AG04450 (cell line): ENCODE results near the gene BCL2L1. TPM values are rescaled to one million over a fixed set of nuclear protein-coding genes. Genes with fewer than 3 reads are reported as not detected.

Experiments used
- CTCF ChIA-PET: fragments of 300-600, 350-600 bp; formaldehyde crosslinking; extraction: SDS; loops from one replicate; lab custom pipeline; 2022; ENCODE audit warnings: antibody characterized with exemption, inconsistent platforms; lab: Charles Lee
- POLR2A ChIA-PET: fragments of 350-600 bp; formaldehyde crosslinking; extraction: SDS; loops from one replicate; lab custom pipeline; 2021; ENCODE audit warnings: antibody characterized with exemption, inconsistent platforms; lab: Yijun Ruan, JAX
- DNase-seq: peaks from one replicate; pipeline ENCODE4 v3.0.0-alpha.2; 2011; ENCODE audit warnings: low read depth, low spot score
- H3K27ac ChIP-seq: one replicate; pipeline ENCODE4 v1.5.1; 2012; ENCODE audit warnings: low read depth, low read length, control low read depth
- H3K27me3 ChIP-seq: one replicate; pipeline ENCODE4 v1.6.0; 2012; ENCODE audit warnings: low read length; ENCODE audit not compliant: control insufficient read depth, insufficient read depth
- H3K4me3 ChIP-seq: 2 replicates; pipeline ENCODE4 v1.5.1; 2011; ENCODE audit warnings: mild to moderate bottlenecking, low read depth, low read length, control low read depth
- H3K9me3 ChIP-seq: 2 replicates; pipeline ENCODE4 v1.5.1; 2012; ENCODE audit warnings: low read length; ENCODE audit not compliant: control insufficient read depth, insufficient read depth
- polyA plus RNA-seq: library from polyadenylated mRNA; depleted of rRNA; stranded (reverse); fragments of >200 nt; gene quantifications from 2 replicates; pipeline ENCODE4 v1.2.3, GENCODE V29; 2011
- TF ChIP-seq, protein P1 (sequence below): IDR thresholded peaks from 2 replicates; pipeline ENCODE4 v1.5.1; 2011; ENCODE audit warnings: low read depth, low read length, control low read depth, inconsistent platforms

The BCL2L1 gene
- polyA plus RNA-seq, 1 experiment = 57.5 TPM

DNA sequence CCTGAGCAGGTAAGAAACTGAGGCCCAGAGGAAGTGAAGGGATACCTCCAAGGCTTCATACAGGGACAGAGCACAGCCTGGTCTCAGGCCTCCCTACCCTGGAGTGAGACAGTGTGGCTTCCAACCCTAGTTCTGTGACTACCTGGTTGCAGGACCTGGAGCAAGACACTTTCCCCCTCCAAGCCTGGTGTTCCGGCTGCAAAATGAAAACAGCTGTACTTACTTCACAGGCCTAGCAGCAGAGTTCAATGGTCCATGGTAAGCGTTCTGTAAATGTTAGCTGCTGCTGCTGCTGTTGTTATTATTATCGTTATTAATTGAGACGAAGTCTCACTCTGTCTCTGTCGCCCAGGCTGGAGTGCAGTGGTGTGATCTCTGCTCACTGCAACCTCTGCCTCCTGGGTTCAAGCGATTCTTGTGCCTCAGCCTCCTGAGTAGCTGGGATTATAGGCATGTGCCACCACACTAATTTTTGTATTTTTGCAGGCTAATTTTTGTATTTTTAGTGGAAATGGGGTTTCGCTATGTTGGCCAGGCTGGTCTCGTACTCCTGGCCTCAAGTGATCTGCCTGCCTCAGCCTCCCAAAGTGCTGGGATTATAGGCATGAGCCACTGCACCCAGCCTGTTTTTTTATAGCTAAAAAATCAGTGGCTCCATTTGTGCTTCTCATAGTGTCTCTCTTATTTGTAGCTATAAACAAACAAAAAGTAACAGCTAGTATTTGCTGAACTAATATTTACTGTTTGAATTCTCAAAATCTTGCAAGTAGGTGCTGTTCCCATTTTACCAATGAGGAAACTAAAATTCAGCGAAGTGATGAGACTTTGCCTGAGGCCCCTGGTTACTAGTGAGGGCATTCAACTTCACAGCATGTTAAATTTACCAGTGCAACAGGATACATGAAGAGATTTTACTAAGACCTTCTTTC lies 43.0 kb downstream of the BCL2L1 start:
- H3K27ac ChIP-seq = no peak overlapping the region
- ChIA-PET POLR2A (interaction anchor here (1.5 kb wide), 1 partner anchor 44 kb away, joined by 4 read pairs; no protein-coding TSS in a partner anchor), CTCF (interaction anchor here (1.4 to 1.6 kb wide), 3 partner anchors 18 to 122 kb away, joined by 3 to 12 read pairs (median 4); no protein-coding TSS in a partner anchor)
- no peaks in the 10 kb centered on the region for H3K27me3 ChIP-seq
- TF ChIP-seq, protein P1, sequence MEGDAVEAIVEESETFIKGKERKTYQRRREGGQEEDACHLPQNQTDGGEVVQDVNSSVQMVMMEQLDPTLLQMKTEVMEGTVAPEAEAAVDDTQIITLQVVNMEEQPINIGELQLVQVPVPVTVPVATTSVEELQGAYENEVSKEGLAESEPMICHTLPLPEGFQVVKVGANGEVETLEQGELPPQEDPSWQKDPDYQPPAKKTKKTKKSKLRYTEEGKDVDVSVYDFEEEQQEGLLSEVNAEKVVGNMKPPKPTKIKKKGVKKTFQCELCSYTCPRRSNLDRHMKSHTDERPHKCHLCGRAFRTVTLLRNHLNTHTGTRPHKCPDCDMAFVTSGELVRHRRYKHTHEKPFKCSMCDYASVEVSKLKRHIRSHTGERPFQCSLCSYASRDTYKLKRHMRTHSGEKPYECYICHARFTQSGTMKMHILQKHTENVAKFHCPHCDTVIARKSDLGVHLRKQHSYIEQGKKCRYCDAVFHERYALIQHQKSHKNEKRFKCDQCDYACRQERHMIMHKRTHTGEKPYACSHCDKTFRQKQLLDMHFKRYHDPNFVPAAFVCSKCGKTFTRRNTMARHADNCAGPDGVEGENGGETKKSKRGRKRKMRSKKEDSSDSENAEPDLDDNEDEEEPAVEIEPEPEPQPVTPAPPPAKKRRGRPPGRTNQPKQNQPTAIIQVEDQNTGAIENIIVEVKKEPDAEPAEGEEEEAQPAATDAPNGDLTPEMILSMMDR = no peak
- no peak for DNase-seq
- H3K9me3 ChIP-seq = no peaks in the 10 kb centered on the region
- no peak overlapping the region for H3K4me3 ChIP-seq

DNA sequence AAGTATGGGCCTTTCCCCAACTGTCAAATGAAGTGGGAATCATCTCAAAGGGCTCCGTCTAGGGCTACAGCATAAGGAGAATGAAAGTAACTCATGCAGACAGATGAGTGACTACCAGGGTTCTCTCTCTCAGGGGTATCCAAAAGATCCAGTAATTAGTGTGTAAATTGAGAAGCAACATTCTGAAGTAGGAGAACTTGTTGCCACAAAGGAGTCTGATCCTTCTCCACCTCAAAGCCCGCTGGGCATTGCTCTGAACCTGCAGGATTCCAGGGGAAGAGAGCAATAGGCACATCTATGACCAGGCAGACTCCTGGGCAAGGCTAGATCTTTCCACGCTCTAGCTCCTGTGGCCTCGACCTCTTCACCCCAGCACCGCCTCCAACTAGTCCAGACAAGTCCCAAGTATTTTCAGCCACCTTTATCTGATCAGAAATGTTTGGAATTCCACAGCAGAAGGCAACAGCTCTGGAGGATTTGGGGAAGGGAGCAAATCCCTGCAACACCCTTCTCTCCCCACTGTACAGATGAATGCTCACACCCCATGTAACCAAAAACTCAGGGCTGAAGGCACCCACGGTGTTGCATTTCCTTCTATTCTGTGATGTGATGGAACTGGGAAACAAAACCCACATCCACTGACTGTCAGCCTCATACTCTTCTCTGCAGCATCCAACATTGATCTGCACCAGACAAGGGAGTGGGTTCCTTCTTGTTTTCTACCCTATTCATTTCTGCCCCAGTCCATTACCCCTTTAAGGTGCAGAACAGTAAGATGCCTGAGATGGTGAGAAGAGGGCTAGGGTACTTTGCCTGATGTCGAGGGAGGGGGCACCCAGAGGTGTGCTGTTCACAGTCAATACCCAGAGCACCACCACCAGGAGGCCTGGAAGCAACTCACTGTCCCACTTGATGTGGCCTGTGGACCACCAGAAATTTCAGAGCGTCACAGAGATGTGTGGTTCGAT lies 44.0 kb downstream of the BCL2L1 start:
- TF ChIP-seq, protein P1 = no peak; the same call in 1 of the 2 replicates
- no peak overlapping the region for H3K4me3 ChIP-seq
- ChIA-PET CTCF (interaction anchor here (1.4 to 3.0 kb wide), 4 partner anchors 17 to 121 kb away, joined by 3 to 12 read pairs (median 8); no protein-coding TSS in a partner anchor), POLR2A (interaction anchor here (0.5 to 1.5 kb wide), 2 partner anchors 45 to 106 kb away, joined by 3 to 4 read pairs; no protein-coding TSS in a partner anchor)
- no peak for DNase-seq
- no peaks in the 10 kb centered on the region for H3K27me3 ChIP-seq
- no peaks in the 10 kb centered on the region for H3K9me3 ChIP-seq
- H3K27ac ChIP-seq = no peak overlapping the region

DNA sequence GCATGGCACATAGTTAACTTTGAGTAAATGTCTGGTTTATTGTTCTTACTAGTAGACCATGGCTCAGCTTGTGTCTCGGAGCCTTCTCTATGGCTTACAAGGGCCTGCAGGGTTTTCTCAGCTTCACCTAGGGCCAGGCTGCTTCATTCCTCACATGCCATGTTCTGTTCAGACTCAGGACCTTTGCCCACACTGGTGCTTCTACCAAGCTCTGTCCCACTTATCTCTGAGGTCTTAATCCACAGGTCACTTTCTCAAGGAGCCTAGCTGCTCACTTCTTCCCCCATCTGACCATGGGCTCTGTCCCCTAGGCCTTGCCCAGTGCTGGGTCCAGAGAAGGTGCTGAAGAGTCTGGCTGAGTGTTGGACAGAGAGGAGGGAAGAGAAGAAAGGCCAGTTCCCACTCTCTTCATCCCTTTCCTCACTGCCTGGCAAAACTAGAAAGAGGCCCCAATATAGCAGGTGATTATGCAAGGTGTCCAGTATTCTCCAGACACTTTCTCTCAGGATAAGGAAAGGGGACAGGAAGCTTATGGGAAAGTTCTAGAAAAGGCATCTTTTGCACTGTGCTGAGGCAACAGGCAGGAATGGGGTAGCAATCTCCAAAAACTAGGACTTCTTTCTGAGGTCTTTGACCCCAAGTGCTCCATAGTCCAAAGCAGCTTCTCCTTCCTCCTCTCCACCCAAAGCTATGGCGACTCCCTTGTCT lies 45.0 kb downstream of the BCL2L1 start:
- no peak overlapping the region for H3K27ac ChIP-seq
- no peak overlapping the region for H3K4me3 ChIP-seq
- POLR2A ChIA-PET = interaction anchor here (0.5 kb wide), 1 partner anchor 105 kb away, joined by 3 read pairs; no protein-coding TSS in a partner anchor
- no peak for DNase-seq
- TF ChIP-seq, protein P1 = no peak
- no peaks in the 10 kb centered on the region for H3K27me3 ChIP-seq
- H3K9me3 ChIP-seq = no peaks in the 10 kb centered on the region
- CTCF ChIA-PET = interaction anchor here (3.0 kb wide), 1 partner anchor 46 kb away, joined by 12 read pairs; no protein-coding TSS in a partner anchor

DNA sequence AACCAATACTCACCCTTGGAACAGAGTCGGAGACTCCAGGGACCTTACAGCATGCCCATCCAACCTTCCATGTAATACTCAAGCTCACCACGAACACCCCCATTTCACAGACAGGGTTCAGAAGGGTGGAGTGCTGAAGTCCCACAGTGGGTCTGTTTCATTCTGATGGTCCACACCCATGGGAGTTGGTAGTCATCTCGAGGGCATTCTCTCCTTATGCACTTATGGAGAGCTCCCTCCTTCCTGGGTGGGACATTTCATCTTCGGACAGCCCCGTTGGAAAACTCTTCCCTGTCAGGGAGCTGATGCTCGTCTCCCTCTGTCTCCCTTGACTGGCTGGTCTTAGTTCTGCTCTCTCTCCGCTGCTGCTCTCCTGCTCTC lies 46.1 kb downstream of the BCL2L1 start:
- ChIA-PET CTCF (interaction anchor here (1.0 to 3.0 kb wide), 4 partner anchors 15 to 47 kb away, joined by 3 to 13 read pairs (median 8); no protein-coding TSS in a partner anchor), POLR2A (interaction anchor here (0.6 to 1.8 kb wide), 3 partner anchors 17 to 47 kb away, joined by 5 to 10 read pairs (median 7); partner anchors contain the start of gene BCL2L1)
- Histone ChIP-seq H3K4me3 (no peak overlapping the region), H3K27me3 (no peaks in the 10 kb centered on the region), H3K27ac (peak overlapping the region; percentile 1), H3K9me3 (no peaks in the 10 kb centered on the region)
- DNase-seq = no peak
- TF ChIP-seq, protein P1 = no peak
